Naive thymus-derived CD8-positive, alpha-beta T cell (primary cell): ENCODE measurements around the gene TMEM132C. TPM values are rescaled to one million over a fixed set of nuclear protein-coding genes. Genes with fewer than 3 reads are reported as not detected.

Experiments used
- ATAC-seq, 2 donors: fragments of 150-1000 bp; cut with Tn5 transposase in 1 of 2; sonication (Bioruptor Pico), chemical (Tn5 transposase) in 1 of 2; 1 replicate in 1 of 2; 2 replicates in 1 of 2; pipeline ENCODE4 v1.10.0; 2021; ENCODE audit warnings: mild to moderate bottlenecking in 2 of 2, moderate library complexity in 2 of 2
- POLR2A ChIA-PET: fragments of 350-600 bp; sonication (Branson Sonifier 250); formaldehyde crosslinking; loops from one replicate; lab custom pipeline; 2021; ENCODE audit warnings: antibody characterized with exemption; lab: Charles Lee
- DNase-seq, 10 donors: peaks; one replicate each; pipeline versions ENCODE4 v3.0.0 to v3.0.0-alpha.2; 2020 to 2022
- H3K27ac Mint-ChIP-seq, 10 donors: one replicate each; pipeline ENCODE4 v1.8.0; 2020 to 2022; ENCODE audit warnings: mild to moderate bottlenecking in 10 of 10, mixed read lengths in 10 of 10, moderate library complexity in 4 of 10, inconsistent platforms in 1 of 10
- H3K27me3 Mint-ChIP-seq, 5 donors: one replicate each; pipeline ENCODE4 v1.8.0; 2021 to 2022; ENCODE audit warnings: mixed read lengths in 5 of 5
- H3K36me3 Mint-ChIP-seq, 3 donors: one replicate each; pipeline ENCODE4 v1.8.0; 2020 to 2022; ENCODE audit warnings: mixed read lengths in 3 of 3, mild to moderate bottlenecking in 2 of 3, inconsistent platforms in 1 of 3
- H3K4me1 Mint-ChIP-seq, 4 donors: one replicate each; pipeline ENCODE4 v1.8.0; 2021 to 2022; ENCODE audit warnings: mixed read lengths in 4 of 4
- H3K4me3 Mint-ChIP-seq, 10 donors: one replicate each; pipeline ENCODE4 v1.8.0; 2020 to 2022; ENCODE audit warnings: mild to moderate bottlenecking in 10 of 10, mixed read lengths in 10 of 10, moderate library complexity in 6 of 10, inconsistent platforms in 1 of 10
- H3K9me3 Mint-ChIP-seq, 9 donors: one replicate each; pipeline ENCODE4 v1.8.0; 2020 to 2022; ENCODE audit warnings: mixed read lengths in 9 of 9, mild to moderate bottlenecking in 3 of 9, inconsistent platforms in 1 of 9, moderate library complexity in 1 of 9
- polyA plus RNA-seq, 3 donors: library from polyadenylated mRNA; unstranded; fragments of 300-500 nt; fragmentation: Illumina TruSeq; gene quantifications; one replicate each; pipeline ENCODE4 v1.2.3, GENCODE V29; 2021
- total RNA-seq, 8 experiments: library from RNA in 2 of 8; stranded (reverse) in 2 of 8; gene quantifications; one replicate each; pipeline ENCODE4 v1.2.3 and lab custom pipeline; 2021 to 2026

The TMEM132C gene
- total and polyA plus RNA-seq, 5 experiments from 2014 or later: 0.11 TPM; not detected in 4

- DNase-seq (no peak), ATAC-seq (no peak)
- Mint-ChIP-seq H3K27me3 (peaks cover 0 to 13% (median 3%) of the 10 kb centered on the region in 5 donors), H3K4me3 (no peak overlapping the region), H3K4me1 (peaks cover 0 to 3% (median 1%) of the 10 kb centered on the region in 4 donors), H3K36me3 (no peaks in the 10 kb centered on the region), H3K27ac (no peak overlapping the region), H3K9me3 (peaks cover 0 to 10% (median under 1%) of the 10 kb centered on the region in 9 donors)
- POLR2A ChIA-PET: no interaction called here
Observed at GRCh38 chr12:128534906-128535305, 267.9 kb downstream of the TMEM132C start.

GRCh38 chr12:128536810-128537209, 269.8 kb downstream of the TMEM132C start:
- POLR2A ChIA-PET: no interaction called here
- Mint-ChIP-seq H3K27me3 (peaks cover 0 to 4% (median 0%) of the 10 kb centered on the region in 5 donors), H3K27ac (no peak overlapping the region), H3K9me3 (peaks cover 0 to 10% (median 2%) of the 10 kb centered on the region in 9 donors), H3K4me3 (no peak overlapping the region), H3K36me3 (no peaks in the 10 kb centered on the region), H3K4me1 (peaks cover 0 to 3% (median 1%) of the 10 kb centered on the region in 4 donors)
- DNase-seq (no peak), ATAC-seq (no peak)

- DNase-seq: no peak
- no peaks in the 10 kb centered on the region for H3K36me3 Mint-ChIP-seq
- H3K27me3 Mint-ChIP-seq: peaks cover 0 to 4% (median 0%) of the 10 kb centered on the region in 5 donors
- H3K4me3 Mint-ChIP-seq: no peak overlapping the region
- no peak overlapping the region for H3K27ac Mint-ChIP-seq
- POLR2A ChIA-PET: no interaction called here
- ATAC-seq: no peak
- peaks cover 0 to 10% (median 2%) of the 10 kb centered on the region in 9 donors for H3K9me3 Mint-ChIP-seq
- H3K4me1 Mint-ChIP-seq: peaks cover 0 to 3% (median 1%) of the 10 kb centered on the region in 4 donors
Observed at GRCh38 chr12:128537668-128538067, 270.7 kb downstream of the TMEM132C start.

GRCh38 chr12:128542844-128543243, 275.9 kb downstream of the TMEM132C start:
- ATAC-seq: no peak
- DNase-seq: no peak
- Mint-ChIP-seq H3K4me3 (peak overlapping the region in 1 of 10 donors; percentile 71), H3K27me3 (peaks cover 0 to 4% (median 0%) of the 10 kb centered on the region in 5 donors), H3K27ac (peak overlapping the region in 1 of 10 donors; percentile 52), H3K9me3 (peaks cover 0 to 5% (median 0%) of the 10 kb centered on the region in 9 donors), H3K36me3 (no peaks in the 10 kb centered on the region), H3K4me1 (peaks cover 0 to 2% (median 0%) of the 10 kb centered on the region in 4 donors)
- POLR2A ChIA-PET: no interaction called here

- no peak for DNase-seq
- Mint-ChIP-seq H3K4me1 (peaks cover 0 to 2% (median 0%) of the 10 kb centered on the region in 4 donors), H3K27ac (peak overlapping the region in 1 of 10 donors; percentile 72), H3K36me3 (no peaks in the 10 kb centered on the region), H3K9me3 (peaks cover 0 to 8% (median 0%) of the 10 kb centered on the region in 9 donors), H3K4me3 (peak overlapping the region in 2 of 10 donors; percentile 20 to 71), H3K27me3 (peaks cover 0 to 8% (median 0%) of the 10 kb centered on the region in 5 donors)
- POLR2A ChIA-PET: no interaction called here
- no peak for ATAC-seq
Observed at GRCh38 chr12:128543460-128543859, 276.5 kb downstream of the TMEM132C start.

- ATAC-seq (no peak), DNase-seq (no peak)
- H3K27me3 Mint-ChIP-seq: peaks cover 0 to 8% (median 0%) of the 10 kb centered on the region in 5 donors
- peak overlapping the region in 1 of 10 donors; percentile 72 for H3K27ac Mint-ChIP-seq
- H3K9me3 Mint-ChIP-seq: peaks cover 0 to 10% (median 0%) of the 10 kb centered on the region in 9 donors
- H3K36me3 Mint-ChIP-seq: no peaks in the 10 kb centered on the region
- POLR2A ChIA-PET: no interaction called here
- peaks cover 0 to 2% (median 0%) of the 10 kb centered on the region in 4 donors for H3K4me1 Mint-ChIP-seq
- H3K4me3 Mint-ChIP-seq: no peak overlapping the region
Observed at GRCh38 chr12:128543971-128544370, 277.0 kb downstream of the TMEM132C start.

GRCh38 chr12:128548949-128549348, 282.0 kb downstream of the TMEM132C start:
- no peaks in the 10 kb centered on the region for H3K36me3 Mint-ChIP-seq
- no peak for ATAC-seq
- H3K27me3 Mint-ChIP-seq: peaks cover 0 to 9% (median 4%) of the 10 kb centered on the region in 5 donors
- H3K9me3 Mint-ChIP-seq: peaks cover 0 to 5% (median 0%) of the 10 kb centered on the region in 9 donors
- DNase-seq: no peak
- POLR2A ChIA-PET: no interaction called here
- no peak overlapping the region for H3K4me3 Mint-ChIP-seq
- H3K27ac Mint-ChIP-seq: no peak overlapping the region
- no peaks in the 10 kb centered on the region for H3K4me1 Mint-ChIP-seq

GRCh38 chr12:128549601-128550218, 282.7 kb downstream of the TMEM132C start:
- H3K4me1 Mint-ChIP-seq: no peaks in the 10 kb centered on the region
- peaks cover 0 to 5% (median 0%) of the 10 kb centered on the region in 9 donors for H3K9me3 Mint-ChIP-seq
- POLR2A ChIA-PET: no interaction called here

GRCh38 chr12:128551266-128551665, 284.3 kb downstream of the TMEM132C start:
- Mint-ChIP-seq H3K4me3 (no peak overlapping the region), H3K36me3 (no peaks in the 10 kb centered on the region), H3K27ac (no peak overlapping the region), H3K9me3 (peaks cover 0 to 11% (median 4%) of the 10 kb centered on the region in 9 donors), H3K4me1 (no peaks in the 10 kb centered on the region), H3K27me3 (peaks cover 0 to 9% (median 4%) of the 10 kb centered on the region in 5 donors)
- ATAC-seq (no peak), DNase-seq (no peak)
- POLR2A ChIA-PET: no interaction called here

More at GRCh38 chr12:128549601-128550218, 282.7 kb downstream of the TMEM132C start:
- H3K4me3 Mint-ChIP-seq: no peak overlapping the region
- DNase-seq: no peak
- H3K27me3 Mint-ChIP-seq: peaks cover 0 to 9% (median 4%) of the 10 kb centered on the region in 5 donors
- H3K36me3 Mint-ChIP-seq: no peaks in the 10 kb centered on the region
- ATAC-seq: no peak
- no peak overlapping the region for H3K27ac Mint-ChIP-seq

GRCh38 chr12:128554546-128555304, 287.8 kb downstream of the TMEM132C start:
- H3K4me1 Mint-ChIP-seq: no peaks in the 10 kb centered on the region
- peaks cover 0 to 14% (median 4%) of the 10 kb centered on the region in 5 donors for H3K27me3 Mint-ChIP-seq
- no peak overlapping the region for H3K27ac Mint-ChIP-seq
- peaks cover 0 to 32% (median 14%) of the 10 kb centered on the region in 9 donors for H3K9me3 Mint-ChIP-seq
- POLR2A ChIA-PET: no interaction called here
- H3K4me3 Mint-ChIP-seq: no peak overlapping the region
- ATAC-seq (no peak), DNase-seq (no peak)
- peaks cover 0 to 8% (median 0%) of the 10 kb centered on the region in 3 donors for H3K36me3 Mint-ChIP-seq

- H3K4me1 Mint-ChIP-seq: no peaks in the 10 kb centered on the region
- H3K27me3 Mint-ChIP-seq: peaks cover 0 to 11% (median 0%) of the 10 kb centered on the region in 5 donors
- H3K9me3 Mint-ChIP-seq: peaks cover 0 to 41% (median 12%) of the 10 kb centered on the region in 9 donors
- DNase-seq: no peak
- POLR2A ChIA-PET: no interaction called here
- no peak overlapping the region for H3K27ac Mint-ChIP-seq
- no peak for ATAC-seq
- H3K4me3 Mint-ChIP-seq: no peak overlapping the region
- peaks cover 0 to 8% (median 0%) of the 10 kb centered on the region in 3 donors for H3K36me3 Mint-ChIP-seq
Observed at GRCh38 chr12:128557231-128557630, 290.3 kb downstream of the TMEM132C start.

GRCh38 chr12:128564956-128565355, 298.0 kb downstream of the TMEM132C start:
- Mint-ChIP-seq H3K36me3 (no peaks in the 10 kb centered on the region), H3K27me3 (peaks cover 0 to 4% (median 0%) of the 10 kb centered on the region in 5 donors), H3K4me3 (no peak overlapping the region), H3K27ac (no peak overlapping the region), H3K4me1 (peaks cover 0 to 4% (median 0%) of the 10 kb centered on the region in 4 donors), H3K9me3 (peaks cover 0 to 21% (median 3%) of the 10 kb centered on the region in 9 donors)
- POLR2A ChIA-PET: no interaction called here
- no peak for ATAC-seq
- no peak for DNase-seq

GRCh38 chr12:128567730-128568129, 300.8 kb downstream of the TMEM132C start:
- H3K36me3 Mint-ChIP-seq: no peaks in the 10 kb centered on the region
- H3K9me3 Mint-ChIP-seq: peaks cover 0 to 7% (median under 1%) of the 10 kb centered on the region in 9 donors
- H3K4me1 Mint-ChIP-seq: peaks cover 0 to 9% (median 0%) of the 10 kb centered on the region in 4 donors
- DNase-seq (no peak), ATAC-seq (no peak)
- H3K27ac Mint-ChIP-seq: no peak overlapping the region
- no peak overlapping the region for H3K4me3 Mint-ChIP-seq
- H3K27me3 Mint-ChIP-seq: no peaks in the 10 kb centered on the region
- POLR2A ChIA-PET: interaction anchor here (0.6 kb wide), 1 partner anchor 1264 kb away, joined by 8 read pairs; no protein-coding TSS in a partner anchor
